IMR-90 (cell line): ENCODE measurements around the gene FCSK. TPM values are rescaled to one million over a fixed set of nuclear protein-coding genes. Genes with fewer than 3 reads are reported as not detected.

Experiments used
- ATAC-seq: fragments of 200-7000 bp; cut with Tn5 transposase; 2 replicates; pipeline ENCODE4 v1.9.1; 2020; ENCODE audit warnings: low read depth, mild to moderate bottlenecking, moderate library complexity
- BruUV-seq: library from RNA; stranded (reverse); fragments of 400-500 nt; replicated peaks from 2 replicates; lab custom pipeline; 2021; lab: Mats Ljungman, UMichigan
- CTCF ChIA-PET: fragments of 300-600 bp; formaldehyde crosslinking; extraction: SDS; loops from one replicate; lab custom pipeline; 2021; ENCODE audit warnings: antibody characterized with exemption; lab: Yijun Ruan, JAX
- POLR2A ChIA-PET: fragments of 300-600 bp; sonication (Branson Sonifier 250); formaldehyde crosslinking; loops from one replicate; lab custom pipeline; 2022; ENCODE audit warnings: antibody characterized with exemption; ENCODE audit not compliant: unreplicated experiment; lab: Charles Lee
- DNase-seq: peaks from one replicate; pipeline ENCODE4 v3.0.0; 2013
- H2AFZ ChIP-seq: replicated peaks from 2 replicates; pipeline ENCODE3; 2013; ENCODE audit warnings: low read length, mild to moderate bottlenecking; ENCODE audit not compliant: poor library complexity
- H2AK5ac ChIP-seq: 2 replicates; pipeline ENCODE4 v1.6.1; 2013; ENCODE audit warnings: low read depth, low read length, inconsistent platforms
- H2AK9ac ChIP-seq: replicated peaks from 2 replicates; pipeline ENCODE3; 2013; ENCODE audit warnings: mild to moderate bottlenecking, low read depth, low read length, moderate library complexity; ENCODE audit not compliant: poor library complexity
- H2BK120ac ChIP-seq: 2 replicates; pipeline ENCODE4 v1.6.1; 2013; ENCODE audit warnings: low read depth, low read length, inconsistent platforms
- H2BK15ac ChIP-seq: 3 replicates; pipeline ENCODE4 v1.6.1; 2013; ENCODE audit warnings: low read depth, low read length, inconsistent platforms
- H2BK20ac ChIP-seq: 2 replicates; pipeline ENCODE4 v1.6.1; 2013; ENCODE audit warnings: low read depth, mild to moderate bottlenecking, inconsistent platforms, low read length, moderate library complexity
- H2BK5ac ChIP-seq: 2 replicates; pipeline ENCODE4 v1.6.1; 2013; ENCODE audit warnings: mild to moderate bottlenecking, low read depth, low read length, inconsistent platforms; ENCODE audit not compliant: poor library complexity, severe bottlenecking
- H3K14ac ChIP-seq: replicated peaks from 2 replicates; pipeline ENCODE4 v1.6.1; 2013; ENCODE audit warnings: low read depth, low read length, inconsistent platforms
- H3K18ac ChIP-seq: 2 replicates; pipeline ENCODE4 v1.6.1; 2013; ENCODE audit warnings: low read depth, low read length, control low read depth
- H3K23ac ChIP-seq: 2 replicates; pipeline ENCODE4 v1.6.1; 2013; ENCODE audit warnings: low read depth, low read length, inconsistent platforms
- H3K27ac ChIP-seq: 2 replicates; pipeline ENCODE4 v1.5.1; 2013; ENCODE audit warnings: mild to moderate bottlenecking, control low read depth, low read length; ENCODE audit not compliant: insufficient read depth
- H3K27me3 ChIP-seq: 2 replicates; pipeline ENCODE4 v1.6.1; 2013; ENCODE audit warnings: low read length; ENCODE audit not compliant: control insufficient read depth, insufficient read depth
- H3K36me3 ChIP-seq: 2 replicates; pipeline ENCODE4 v1.6.1; 2013; ENCODE audit warnings: low read length, mixed read lengths; ENCODE audit not compliant: control insufficient read depth, insufficient read depth
- H3K4ac ChIP-seq: 2 replicates; pipeline ENCODE4 v1.6.1; 2013; ENCODE audit warnings: low read depth, low read length, inconsistent platforms
- H3K4me1 ChIP-seq: 2 replicates; pipeline ENCODE4 v1.6.1; 2013; ENCODE audit warnings: low read length, mixed read lengths; ENCODE audit not compliant: control insufficient read depth, insufficient read depth
- H3K4me2 ChIP-seq: 2 replicates; pipeline ENCODE4 v1.6.1; 2013; ENCODE audit warnings: low read depth, mild to moderate bottlenecking, control low read depth, low read length, moderate library complexity
- H3K4me3 ChIP-seq: 2 replicates; pipeline ENCODE4 v1.5.1; 2013; ENCODE audit warnings: low read depth, mild to moderate bottlenecking, control low read depth, low read length, moderate library complexity; ENCODE audit not compliant: insufficient read depth
- H3K56ac ChIP-seq: 2 replicates; pipeline ENCODE4 v1.6.1; 2013; ENCODE audit warnings: low read length, inconsistent platforms; ENCODE audit not compliant: insufficient read depth; ENCODE audit errors: extremely low read depth
- H3K79me1 ChIP-seq, 2 experiments: 2 replicates each; pipeline ENCODE4 v1.6.1; 2013; ENCODE audit warnings: low read length in 2 of 2, inconsistent platforms in 1 of 2, low read depth in 1 of 2
- H3K9ac ChIP-seq: 2 replicates; pipeline ENCODE4 v1.6.1; 2013; ENCODE audit warnings: low read depth, low read length, control low read depth
- H3K9me1 ChIP-seq: 2 replicates; pipeline ENCODE4 v1.6.1; 2013; ENCODE audit warnings: low read length, inconsistent platforms; ENCODE audit not compliant: insufficient read depth
- H3K9me3 ChIP-seq: 2 replicates; pipeline ENCODE4 v1.6.1; 2013; ENCODE audit warnings: low read length; ENCODE audit not compliant: control insufficient read depth, insufficient read depth
- H4K20me1 ChIP-seq: 2 replicates; pipeline ENCODE4 v1.6.1; 2013; ENCODE audit warnings: low read length, inconsistent platforms; ENCODE audit not compliant: insufficient read depth
- H4K5ac ChIP-seq: 2 replicates; pipeline ENCODE4 v1.6.1; 2013; ENCODE audit warnings: mild to moderate bottlenecking, low read depth, low read length, control low read depth
- H4K8ac ChIP-seq, 2 experiments: 2 replicates each; pipeline ENCODE4 v1.6.1; 2013; ENCODE audit warnings: low read depth in 2 of 2, low read length in 2 of 2, control low read depth in 1 of 2, inconsistent platforms in 1 of 2
- H4K91ac ChIP-seq: 2 replicates; pipeline ENCODE4 v1.6.1; 2013; ENCODE audit warnings: low read depth, low read length, inconsistent platforms; ENCODE audit not compliant: insufficient read depth
- CEBPB ChIP-seq: IDR thresholded peaks from 2 replicates; pipeline ENCODE4 v1.6.1; 2012; ENCODE audit warnings: low read depth, low read length, improper control_type of control experiment
- FOS ChIP-seq: fragments of 150-350 bp; IDR thresholded peaks from 2 replicates; pipeline ENCODE4 v1.6.1; 2016; ENCODE audit warnings: low read depth, low read length
- MAFK ChIP-seq: IDR thresholded peaks from 2 replicates; pipeline ENCODE4 v1.6.1; 2012; ENCODE audit warnings: low read depth, low read length, improper control_type of control experiment
- MAZ ChIP-seq: IDR thresholded peaks from 2 replicates; pipeline ENCODE4 v1.6.1; 2012; ENCODE audit warnings: low read depth, mild to moderate bottlenecking, low read length, improper control_type of control experiment, moderate library complexity, borderline replicate concordance
- POLR2A ChIP-seq: IDR thresholded peaks from 2 replicates; pipeline ENCODE4 v1.6.1; 2012; ENCODE audit warnings: mild to moderate bottlenecking, low read depth, low read length
- RAD21 ChIP-seq: IDR thresholded peaks from 2 replicates; pipeline ENCODE4 v1.6.1; 2012; ENCODE audit warnings: low read length, improper control_type of control experiment
- SMC3 ChIP-seq: fragments of 150-350 bp; IDR thresholded peaks from 2 replicates; pipeline ENCODE4 v1.6.1; 2016; ENCODE audit warnings: low read depth, mild to moderate bottlenecking, antibody characterized with exemption, low read length, moderate library complexity
- WGBS, 2 experiments: methylation state at CpG; one replicate each; pipeline versions ENCODE4 v1.1.5 to v1.1.7; 2013; ENCODE audit warnings: missing lambda C conversion rate in 2 of 2; ENCODE audit not compliant: insufficient read length in 1 of 2; ENCODE audit errors: extremely low coverage in 2 of 2; 5-methylcytosine and 5-hydroxymethylcytosine counted together
- dilution Hi-C: fragments of 300-500 bp; cut with HindIII; formaldehyde crosslinking; loops from one replicate; pipeline ENCODE4 v1.14.3; 2018; ENCODE audit warnings: low sequenced_read_pairs; ENCODE audit not compliant: unreplicated experiment
- in situ Hi-C: fragments of 300-500 bp; cut with MboI; formaldehyde crosslinking; loops from 3 replicates; pipeline ENCODE4 v1.14.3; 2019; ENCODE audit warnings: low sequenced_read_pairs, inconsistent platforms, mixed read lengths
- intact Hi-C: fragments of 100-400 bp; cut with micrococcal nuclease; formaldehyde crosslinking; loops from 2 replicates; pipeline ENCODE4 v1.10.0; 2022
- polyA plus RNA-seq, 3 experiments: library from polyadenylated mRNA; depleted of rRNA; stranded (reverse); fragments of >200 nt; gene quantifications; 2 replicates each; pipeline ENCODE4 v1.2.3, GENCODE V29; 2012; ENCODE audit warnings: low replicate concordance in 1 of 3
- total RNA-seq: library from RNA; depleted of rRNA; stranded (reverse); fragments of >200 nt; gene quantifications from 2 replicates; pipeline ENCODE4 v1.2.3, GENCODE V29; 2012
- TF ChIP-seq, protein P1 (sequence below): conservative IDR thresholded peaks from 2 replicates; pipeline ENCODE4 v1.5.1; 2012; ENCODE audit warnings: mild to moderate bottlenecking, low read depth, low read length, improper control_type of control experiment
- TF ChIP-seq, protein P2 (sequence below): fragments of 150-350 bp; IDR thresholded peaks from 2 replicates; pipeline ENCODE4 v1.6.1; 2016; ENCODE audit warnings: low read depth, mild to moderate bottlenecking, low read length, moderate library complexity, borderline replicate concordance
- TF ChIP-seq, protein P3 (sequence below): fragments of 150-350 bp; IDR thresholded peaks from 2 replicates; pipeline ENCODE4 v1.6.1; 2017; ENCODE audit warnings: mild to moderate bottlenecking, antibody characterized with exemption, low read length, low read depth

FCSK gene
- total and polyA plus RNA-seq, 2 of the 4 experiments (the other 2 are of a cell fraction) = 6.1 to 7.2 TPM

DNA sequence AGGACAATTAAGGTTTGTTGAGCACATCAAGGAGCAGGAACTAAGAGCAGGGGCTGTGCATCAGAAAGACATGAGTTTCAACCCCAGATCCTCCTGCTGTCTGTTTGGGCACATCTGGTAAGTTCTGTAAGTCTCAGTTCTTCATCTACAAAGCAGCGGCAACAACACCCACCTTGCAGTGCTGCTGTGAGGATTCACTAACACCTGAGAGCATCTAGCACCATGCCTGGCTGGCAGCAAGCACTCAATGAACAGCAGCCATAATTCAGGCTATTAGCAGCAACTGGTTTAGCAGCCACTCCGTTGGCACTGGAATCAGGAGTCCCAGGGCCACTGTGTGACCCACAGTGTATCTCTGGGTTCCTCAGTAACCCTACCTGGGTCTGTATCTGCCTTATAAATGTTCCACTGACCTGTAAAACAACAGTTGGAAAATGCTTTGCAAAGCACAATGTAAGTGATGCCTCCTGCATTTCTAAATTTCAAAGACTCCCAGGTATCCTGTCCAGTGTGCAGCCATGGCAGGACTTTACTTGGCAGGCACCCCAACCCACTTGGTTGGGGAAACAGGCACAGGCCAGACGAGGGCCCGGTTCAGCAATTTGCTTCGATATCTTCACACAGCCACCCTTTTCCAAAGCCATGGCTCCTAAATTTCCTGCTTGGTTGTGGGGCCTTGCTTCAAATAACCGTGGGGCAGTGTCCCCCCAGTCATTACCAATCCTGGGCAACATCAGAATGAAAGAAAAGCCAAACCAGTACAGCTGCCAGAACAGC, 19.7 kb upstream of the FCSK start:
- peak overlapping the region; percentile 85; the same call in 1 of the 2 replicates for H2AK5ac ChIP-seq
- BruUV-seq = no TSS peak
- H3K4me1 ChIP-seq = peaks cover 42% of the 10 kb centered on the region
- no peak overlapping the region for H2AFZ ChIP-seq
- dilution Hi-C loops = no loop called here
- no peak for DNase-seq
- H2BK5ac ChIP-seq = no peak overlapping the region
- no peak overlapping the region for H3K27ac ChIP-seq
- peaks cover 39% of the 10 kb centered on the region for H3K9me1 ChIP-seq
- in situ Hi-C loops = no loop called here
- H4K91ac ChIP-seq = no peak overlapping the region
- POLR2A ChIA-PET = no interaction called here
- ATAC-seq = no peak
- H3K27me3 ChIP-seq = no peaks in the 10 kb centered on the region
- peak overlapping the region; percentile 17; the same call in 1 of the 2 replicates for H3K14ac ChIP-seq
- H3K23ac ChIP-seq = peak overlapping the region; percentile 53; the same call in 1 of the 2 replicates
- peaks cover 62% of the 10 kb centered on the region for H4K20me1 ChIP-seq
- H4K8ac ChIP-seq = no peak overlapping the region
- H3K9ac ChIP-seq = no peak overlapping the region
- H2AK9ac ChIP-seq = peak overlapping the region; percentile 25
- no peak overlapping the region for H3K18ac ChIP-seq
- no peak overlapping the region for H3K4me2 ChIP-seq
- no peak overlapping the region for H3K56ac ChIP-seq
- H4K5ac ChIP-seq = no peak overlapping the region
- 90% methylated on average over 2 of the region's 6 CpGs; no CpG with 5 or more reads in 1 of the 2 experiments for WGBS, 2 experiments
- intact Hi-C loops = no loop called here
- H3K4ac ChIP-seq = peak overlapping the region; percentile 62; the same call in 1 of the 2 replicates
- no peak overlapping the region; the same call in 2 of the 3 replicates for H2BK15ac ChIP-seq
- no peak overlapping the region for H3K4me3 ChIP-seq
- peaks cover 24 to 81% of the 10 kb centered on the region in 2 experiments for H3K79me1 ChIP-seq
- peak overlapping the region; percentile 5; the same call in 1 of the 2 replicates for H2BK120ac ChIP-seq
- CTCF ChIA-PET = no interaction called here
- TF ChIP-seq, protein P1, sequence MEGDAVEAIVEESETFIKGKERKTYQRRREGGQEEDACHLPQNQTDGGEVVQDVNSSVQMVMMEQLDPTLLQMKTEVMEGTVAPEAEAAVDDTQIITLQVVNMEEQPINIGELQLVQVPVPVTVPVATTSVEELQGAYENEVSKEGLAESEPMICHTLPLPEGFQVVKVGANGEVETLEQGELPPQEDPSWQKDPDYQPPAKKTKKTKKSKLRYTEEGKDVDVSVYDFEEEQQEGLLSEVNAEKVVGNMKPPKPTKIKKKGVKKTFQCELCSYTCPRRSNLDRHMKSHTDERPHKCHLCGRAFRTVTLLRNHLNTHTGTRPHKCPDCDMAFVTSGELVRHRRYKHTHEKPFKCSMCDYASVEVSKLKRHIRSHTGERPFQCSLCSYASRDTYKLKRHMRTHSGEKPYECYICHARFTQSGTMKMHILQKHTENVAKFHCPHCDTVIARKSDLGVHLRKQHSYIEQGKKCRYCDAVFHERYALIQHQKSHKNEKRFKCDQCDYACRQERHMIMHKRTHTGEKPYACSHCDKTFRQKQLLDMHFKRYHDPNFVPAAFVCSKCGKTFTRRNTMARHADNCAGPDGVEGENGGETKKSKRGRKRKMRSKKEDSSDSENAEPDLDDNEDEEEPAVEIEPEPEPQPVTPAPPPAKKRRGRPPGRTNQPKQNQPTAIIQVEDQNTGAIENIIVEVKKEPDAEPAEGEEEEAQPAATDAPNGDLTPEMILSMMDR = no peak
- no peak for TF ChIP-seq FOS
- no peak for TF ChIP-seq POLR2A
- TF ChIP-seq, protein P2, sequence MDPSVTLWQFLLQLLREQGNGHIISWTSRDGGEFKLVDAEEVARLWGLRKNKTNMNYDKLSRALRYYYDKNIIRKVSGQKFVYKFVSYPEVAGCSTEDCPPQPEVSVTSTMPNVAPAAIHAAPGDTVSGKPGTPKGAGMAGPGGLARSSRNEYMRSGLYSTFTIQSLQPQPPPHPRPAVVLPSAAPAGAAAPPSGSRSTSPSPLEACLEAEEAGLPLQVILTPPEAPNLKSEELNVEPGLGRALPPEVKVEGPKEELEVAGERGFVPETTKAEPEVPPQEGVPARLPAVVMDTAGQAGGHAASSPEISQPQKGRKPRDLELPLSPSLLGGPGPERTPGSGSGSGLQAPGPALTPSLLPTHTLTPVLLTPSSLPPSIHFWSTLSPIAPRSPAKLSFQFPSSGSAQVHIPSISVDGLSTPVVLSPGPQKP = no peak
- TF ChIP-seq RAD21 = no peak
- TF ChIP-seq, protein P3, sequence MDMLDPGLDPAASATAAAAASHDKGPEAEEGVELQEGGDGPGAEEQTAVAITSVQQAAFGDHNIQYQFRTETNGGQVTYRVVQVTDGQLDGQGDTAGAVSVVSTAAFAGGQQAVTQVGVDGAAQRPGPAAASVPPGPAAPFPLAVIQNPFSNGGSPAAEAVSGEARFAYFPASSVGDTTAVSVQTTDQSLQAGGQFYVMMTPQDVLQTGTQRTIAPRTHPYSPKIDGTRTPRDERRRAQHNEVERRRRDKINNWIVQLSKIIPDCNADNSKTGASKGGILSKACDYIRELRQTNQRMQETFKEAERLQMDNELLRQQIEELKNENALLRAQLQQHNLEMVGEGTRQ = no peak
- TF ChIP-seq SMC3 = no peak
- TF ChIP-seq MAZ = no peak
- TF ChIP-seq CEBPB = no peak
- no peak for TF ChIP-seq MAFK
- H2BK20ac ChIP-seq = no peak overlapping the region
- H3K36me3 ChIP-seq = peaks cover 4% of the 10 kb centered on the region; the same call in 1 of the 2 replicates
- H3K9me3 ChIP-seq = no peaks in the 10 kb centered on the region
